Measurements from ENCODE around the gene INPP4A. TPM values are rescaled to one million over a fixed set of nuclear protein-coding genes. Genes with fewer than 3 reads are reported as not detected.

INPP4A gene
- total and polyA plus RNA-seq, 9 of the 15 experiments (the other 6 are each of a cell fraction or from before 2014, with no cell fraction given) = 1.8 to 15.7 (median 8.3) TPM

- TF ChIP-seq HDAC8 (tag; IDR thresholded peaks at IDR 0.05) = no peak
- TF ChIP-seq KLF10 (CRISPR knock-in tag; IDR thresholded peaks at IDR 0.05) = no peak
- no peak for TF ChIP-seq MTA1 (IDR thresholded peaks at IDR 0.05; ENCODE audit: borderline replicate concordance)
- TF ChIP-seq NFATC3 (IDR thresholded peaks at IDR 0.05) = no peak
- TF ChIP-seq SMARCE1 (IDR thresholded peaks at IDR 0.05) = 0 out of 2 replicates have a peak, but pooled peaks have one; percentile 12
- no peak for TF ChIP-seq TCF3 (CRISPR knock-in tag; IDR thresholded peaks at IDR 0.05)
- TF ChIP-seq NR4A1 (CRISPR knock-in tag; IDR thresholded peaks at IDR 0.05) = no peak
- TF ChIP-seq NR4A1 (tag; IDR thresholded peaks at IDR 0.05) = no peak
- no peak for TF ChIP-seq ZNF699 (CRISPR knock-in tag; IDR thresholded peaks at IDR 0.05; ENCODE audit: insufficient replicate concordance)
- TF ChIP-seq BACH1 (tag; IDR thresholded peaks at IDR 0.05) = no peak
- TF ChIP-seq CBFA2T3 (IDR thresholded peaks at IDR 0.05) = peak; percentile 38
- TF ChIP-seq ZNF239 (CRISPR knock-in tag; IDR thresholded peaks at IDR 0.05) = no peak
- TF ChIP-seq ZNF407 (IDR thresholded peaks at IDR 0.05; ENCODE audit: low read depth) = no peak
- no peak for TF ChIP-seq DMBX1 (CRISPR knock-in tag; IDR thresholded peaks at IDR 0.05; ENCODE audit: borderline replicate concordance)
- no peak for TF ChIP-seq ZFP1 (CRISPR knock-in tag; IDR thresholded peaks at IDR 0.05)
- no peak for TF ChIP-seq PRMT5 (CRISPR knock-in tag; IDR thresholded peaks at IDR 0.05)
- TF ChIP-seq SP1 (CRISPR knock-in tag; IDR thresholded peaks at IDR 0.05) = no peak
- no peak for TF ChIP-seq CREM (IDR thresholded peaks at IDR 0.05; ENCODE audit: low read depth)
These were observed 1.3 kb downstream of the INPP4A start (continued) for GRCh38 chr2:98445683-98446581.
